ENCODE data around the gene EFCAB6.

Gene EFCAB6

DNA sequence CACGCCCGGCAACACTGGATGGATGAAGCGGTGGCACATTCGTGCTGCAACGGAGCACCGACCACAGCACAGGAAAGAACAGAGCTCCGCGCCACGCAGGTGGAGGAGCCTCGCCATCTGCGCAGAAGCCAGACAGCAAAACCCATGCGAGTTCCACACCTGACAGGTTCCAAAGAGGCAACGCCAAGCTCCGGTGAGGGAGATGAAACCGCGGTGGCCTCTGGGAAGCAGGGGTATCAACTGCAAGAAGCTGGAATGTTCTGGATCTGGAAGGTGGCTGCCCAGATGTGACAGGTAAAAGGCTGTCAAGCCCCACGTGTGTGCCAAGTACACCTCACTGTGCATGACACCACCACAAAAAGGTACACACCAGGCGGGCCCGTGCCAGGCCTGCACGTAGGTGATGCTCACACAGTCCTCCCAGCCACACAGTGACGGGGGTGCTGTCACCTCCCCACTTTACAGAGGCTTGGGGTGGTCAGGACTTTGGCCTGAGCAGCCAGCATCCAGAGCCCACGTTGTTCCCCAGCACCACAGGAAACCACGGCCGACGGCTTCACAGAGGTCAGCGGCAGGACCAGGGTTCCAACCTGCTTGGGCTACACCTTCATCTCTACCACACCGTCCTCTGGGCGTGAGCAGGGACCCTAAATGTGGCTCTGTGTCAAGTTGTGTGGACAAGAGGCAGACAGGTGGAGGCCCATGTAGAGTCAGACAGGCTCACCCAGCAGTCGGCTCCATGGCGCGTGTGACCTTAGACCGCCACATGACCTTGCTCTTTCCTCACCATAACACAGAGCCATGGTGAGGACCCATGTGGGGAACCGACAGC, 19.7 kb upstream of the EFCAB6 start:
- no peak for DNase-seq (ENCODE audit: low read depth in 3 of 3)

GRCh38 chr22:43830931-43831560, 18.9 kb upstream of the EFCAB6 start:
- DNase-seq (ENCODE audit: low read depth in 3 of 3), result no peak

- DNase-seq (ENCODE audit: low read depth in 3 of 3), result no peak
These were observed 18.1 kb upstream of the EFCAB6 start for GRCh38 chr22:43829904-43830851.

DNA sequence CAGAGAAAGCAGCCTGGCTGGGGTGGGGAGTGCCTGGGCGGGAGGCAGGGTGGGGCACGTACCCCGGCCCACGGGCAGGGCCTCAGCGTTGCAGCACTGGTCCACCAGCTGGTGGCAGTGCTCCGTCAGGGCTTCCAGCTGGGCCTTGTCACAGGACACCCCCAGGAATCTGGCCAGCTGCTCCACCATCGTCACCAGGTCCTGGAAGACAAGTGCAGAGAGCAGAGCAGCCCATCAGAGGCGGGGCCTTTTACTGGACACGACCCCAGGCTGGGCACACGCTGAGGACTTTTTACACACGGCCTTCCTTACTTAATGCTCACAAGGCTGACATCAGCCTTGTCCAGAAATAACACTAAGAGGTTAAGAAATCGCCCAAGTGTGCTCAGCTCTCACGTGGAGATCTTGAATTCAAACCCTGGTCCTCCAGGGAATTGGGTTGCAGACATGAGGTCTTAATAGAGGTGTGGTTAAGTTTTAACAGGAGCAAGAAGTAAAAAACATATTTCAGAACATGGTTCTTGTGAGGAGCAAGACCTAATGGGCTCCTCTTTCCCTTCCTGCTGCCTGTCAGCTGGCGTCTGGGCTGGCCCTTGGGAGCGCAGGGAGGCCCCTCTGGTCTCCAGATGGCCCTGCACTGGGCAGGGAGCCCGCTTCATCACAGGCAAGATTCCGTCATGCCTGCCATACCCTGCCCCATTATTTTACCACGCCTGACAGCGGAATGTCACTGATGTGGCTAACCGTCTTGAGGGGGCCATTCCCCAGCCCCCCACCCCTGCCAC, 17.1 kb upstream of the EFCAB6 start:
- DNase-seq (ENCODE audit: low read depth in 3 of 3), result no peak

DNA sequence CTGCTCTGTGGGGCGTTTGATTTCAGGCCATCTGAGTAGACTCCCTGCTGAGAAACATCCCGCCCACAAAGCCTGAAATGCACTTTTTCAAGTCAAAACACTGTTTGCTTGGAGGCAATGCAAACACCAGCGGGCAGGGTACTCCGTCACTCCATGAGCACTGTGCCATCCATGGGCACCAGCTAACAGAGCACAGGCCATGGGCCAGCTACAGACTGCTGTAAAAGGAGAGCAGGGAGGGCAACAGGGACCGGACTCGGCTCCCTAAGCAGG, 16.6 kb upstream of the EFCAB6 start:
- no peak for DNase-seq (ENCODE audit: low read depth in 3 of 3)

DNA sequence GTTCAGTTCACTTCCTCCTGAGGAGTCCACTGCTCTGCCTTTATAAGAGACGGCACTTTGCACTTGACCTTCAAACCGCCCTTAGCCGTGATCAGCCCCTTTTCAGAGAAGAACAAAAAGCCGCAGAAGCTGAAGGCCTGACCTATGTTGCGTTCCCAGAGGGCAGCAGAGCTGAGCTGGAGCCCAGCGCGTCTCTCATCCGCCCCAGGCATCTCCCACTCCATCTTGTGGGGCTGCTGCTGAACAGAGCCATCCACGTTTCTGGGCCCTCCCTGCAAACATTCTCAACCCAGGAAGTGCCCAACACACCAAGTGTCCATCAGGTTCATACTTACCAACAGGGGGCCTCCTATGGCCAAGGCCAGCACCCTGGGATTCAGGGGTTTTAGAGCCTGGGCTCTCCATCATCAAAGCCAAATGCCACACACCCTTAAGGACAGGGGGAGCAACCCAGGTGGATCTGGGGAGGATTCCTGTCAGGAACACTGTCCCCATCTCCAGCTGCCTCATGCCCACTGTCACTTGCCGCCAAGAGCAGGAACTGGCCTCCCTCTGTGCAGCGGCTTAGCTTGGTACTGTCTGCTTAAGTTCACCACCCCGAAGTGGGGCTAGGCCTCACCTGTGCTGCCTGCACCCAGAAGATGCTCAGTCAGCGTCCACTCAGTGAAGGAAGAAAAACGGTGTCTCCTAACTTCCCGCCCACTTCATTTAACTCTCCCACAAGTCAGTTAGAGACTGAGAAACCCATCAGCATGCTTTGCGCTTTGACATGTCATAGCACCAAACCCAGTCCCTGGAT, 16.0 kb upstream of the EFCAB6 start:
- DNase-seq (ENCODE audit: low read depth in 3 of 3), result no peak

GRCh38 chr22:43827003-43827735, 15.1 kb upstream of the EFCAB6 start:
- DNase-seq (ENCODE audit: low read depth in 3 of 3), result no peak

- DNase-seq (ENCODE audit: low read depth in 3 of 3), result no peak
These were observed 14.3 kb upstream of the EFCAB6 start for GRCh38 chr22:43826142-43827002.

DNA sequence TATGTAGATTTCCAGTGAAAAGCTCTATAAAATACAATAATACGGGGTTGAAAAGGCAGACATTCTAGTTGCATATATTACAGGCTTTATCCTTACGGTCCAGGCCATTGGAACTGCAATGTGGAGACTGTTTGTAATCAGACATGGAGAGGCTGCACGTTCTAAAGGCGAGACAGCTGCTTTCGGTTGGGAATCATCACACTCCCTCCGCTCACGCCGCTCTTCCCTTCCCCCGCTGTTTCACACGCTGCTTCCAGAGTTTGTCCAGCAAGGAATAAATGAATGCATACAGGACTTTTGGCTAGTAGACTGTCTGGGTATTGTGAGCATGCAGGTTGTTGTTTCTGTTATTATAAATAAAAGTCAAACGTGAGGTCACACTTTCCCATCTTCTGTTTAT, 13.5 kb upstream of the EFCAB6 start:
- DNase-seq (ENCODE audit: low read depth in 3 of 3), result no peak

DNA sequence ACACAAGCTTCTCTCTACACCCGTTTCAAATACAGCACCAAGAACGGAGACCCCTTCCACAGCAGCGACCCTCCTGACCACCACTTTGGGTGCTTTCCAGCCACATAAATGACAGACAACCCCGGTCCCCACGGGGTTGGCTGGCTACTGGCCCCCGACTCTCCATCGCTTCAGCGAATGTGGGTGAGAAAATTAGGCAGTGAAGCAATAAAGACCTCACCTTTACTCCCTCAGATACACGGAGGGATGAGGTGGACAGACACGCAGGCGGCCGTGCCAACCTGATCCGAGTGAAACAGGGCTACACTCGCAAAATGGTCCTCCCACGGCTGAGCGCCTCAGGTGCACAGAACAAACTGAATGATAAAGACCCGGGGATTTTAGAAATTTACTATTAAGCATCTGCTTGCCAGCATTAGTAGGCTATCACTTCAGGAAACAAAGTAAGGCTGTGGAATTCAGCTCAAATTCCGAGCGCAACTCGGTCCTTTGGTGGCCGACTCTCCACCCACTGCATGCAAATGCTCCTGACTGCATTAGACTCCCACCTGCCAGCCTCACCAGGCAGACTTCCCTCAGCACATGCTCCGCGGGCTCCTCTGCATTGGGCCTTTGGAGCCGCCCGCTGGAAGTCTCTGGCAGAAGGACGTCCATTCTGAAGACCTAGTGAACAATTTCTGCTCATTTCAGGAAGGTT, 12.8 kb upstream of the EFCAB6 start:
- no peak for DNase-seq (ENCODE audit: low read depth in 3 of 3)

GRCh38 chr22:43823911-43824665, 12.0 kb upstream of the EFCAB6 start:
- no peak for DNase-seq (ENCODE audit: low read depth in 3 of 3)

DNA sequence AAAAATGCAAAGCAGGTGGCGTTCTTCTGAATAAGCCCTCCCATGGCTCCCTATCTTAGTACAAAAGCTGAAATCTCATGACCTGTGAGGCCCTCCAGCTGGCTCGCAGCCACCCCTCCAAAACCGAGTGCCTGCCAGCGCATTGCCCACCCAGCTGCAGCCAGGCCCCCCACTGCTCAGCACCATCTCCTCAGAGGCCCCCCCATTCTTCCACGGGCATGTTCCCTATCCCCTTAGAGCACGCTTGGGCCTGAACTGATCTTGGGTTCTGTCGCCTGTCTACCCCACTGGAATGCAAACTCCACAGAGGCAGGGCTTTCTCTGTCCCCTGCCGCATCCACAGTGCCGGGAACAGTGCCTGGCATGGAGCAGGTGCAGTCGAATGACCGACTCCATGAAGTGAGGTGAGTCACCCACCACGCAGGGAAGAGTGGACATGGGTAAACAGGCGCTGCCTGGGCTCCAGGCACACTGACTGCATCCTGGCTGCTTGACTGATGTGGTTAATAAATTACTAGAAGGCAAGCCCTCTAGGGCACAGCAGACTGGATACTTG, 11.3 kb upstream of the EFCAB6 start:
- DNase-seq (ENCODE audit: low read depth in 3 of 3), result no peak

- DNase-seq (ENCODE audit: low read depth in 3 of 3), result no peak
These were observed 9.7 kb upstream of the EFCAB6 start for GRCh38 chr22:43821606-43822425.

GRCh38 chr22:43820651-43821305, 8.7 kb upstream of the EFCAB6 start:
- DNase-seq (ENCODE audit: low read depth in 3 of 3), result no peak

DNA sequence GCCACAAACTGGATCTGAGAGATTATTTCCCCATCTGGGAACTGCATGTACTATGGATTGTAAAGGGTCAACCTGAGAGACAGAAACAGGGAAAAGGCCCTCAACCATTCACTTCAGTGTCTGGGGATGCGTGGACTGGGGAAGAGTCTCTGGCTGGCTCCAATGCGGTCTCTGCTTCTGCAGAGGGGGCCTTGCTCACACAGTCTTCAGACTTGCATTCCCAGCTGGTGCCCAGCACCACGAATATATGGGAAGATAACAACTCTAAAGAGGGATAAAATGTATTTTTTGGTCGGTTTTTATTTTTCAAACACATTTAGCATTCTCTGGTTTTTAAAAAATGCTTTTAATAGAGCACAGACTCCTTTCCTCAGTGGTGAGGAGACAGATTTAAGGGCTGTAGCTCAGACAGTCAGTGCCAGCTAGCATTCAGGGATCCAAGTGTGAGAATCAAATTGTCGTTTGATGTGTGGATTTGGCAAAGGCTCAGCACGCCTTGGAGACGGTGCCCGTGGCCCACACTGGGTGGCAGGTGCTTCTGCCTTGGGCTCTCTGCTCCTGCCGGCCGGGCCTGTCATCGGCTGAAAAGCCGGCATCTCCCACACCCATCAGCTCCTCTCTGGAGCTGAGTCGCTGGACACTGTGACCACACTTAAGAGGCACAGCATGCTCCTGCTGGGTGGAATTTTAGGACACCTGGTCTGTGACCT, 8.0 kb upstream of the EFCAB6 start:
- DNase-seq (ENCODE audit: low read depth in 3 of 3), result no peak

Data from stimulated activated CD4-positive, alpha-beta T cell treated with anti-CD3 and anti-CD28 coated beads, TNF-alpha, amount 100 ng/mL, for 24 hours (primary cell).